Mesothelial cell of epicardium (in vitro differentiated cells): ENCODE data around the gene AGBL5. TPM values are rescaled to one million over a fixed set of nuclear protein-coding genes. Genes with fewer than 3 reads are reported as not detected.

Source experiments
- DNase-seq, 2 experiments: peaks; one replicate each; pipeline ENCODE4 v3.0.0; 2021; ENCODE audit warnings: low spot score in 2 of 2; ENCODE audit not compliant: unreplicated experiment in 2 of 2
- H3K27ac Mint-ChIP-seq: 2 replicates; pipeline ENCODE4 v1.8.0; 2021; ENCODE audit warnings: mixed read lengths
- H3K27me3 Mint-ChIP-seq: 2 replicates; pipeline ENCODE4 v1.8.0; 2021; ENCODE audit warnings: low read depth, mixed read lengths
- H3K36me3 Mint-ChIP-seq: 2 replicates; pipeline ENCODE4 v1.8.0; 2021; ENCODE audit warnings: mixed read lengths
- H3K4me1 Mint-ChIP-seq: 2 replicates; pipeline ENCODE4 v1.8.0; 2021; ENCODE audit warnings: mixed read lengths
- H3K4me3 Mint-ChIP-seq: 2 replicates; pipeline ENCODE4 v1.8.0; 2021; ENCODE audit warnings: mild to moderate bottlenecking, moderate library complexity, mixed read lengths
- H3K9me3 Mint-ChIP-seq: 2 replicates; pipeline ENCODE4 v1.8.0; 2021; ENCODE audit warnings: mixed read lengths
- total RNA-seq: library from RNA; stranded (reverse); gene quantifications from 3 replicates; pipeline ENCODE4 v1.2.1, GENCODE V29; 2021
- TF ChIP-seq, protein P1 (sequence below): fragments of 200-600 bp; sonication (generic); IDR thresholded peaks from one replicate; pipeline ENCODE4 v1.5.0; 2021; ENCODE audit warnings: antibody characterized with exemption; ENCODE audit not compliant: unreplicated experiment

AGBL5 gene
- total RNA-seq, 1 donor from 2014 or later: 45.0 TPM

DNA sequence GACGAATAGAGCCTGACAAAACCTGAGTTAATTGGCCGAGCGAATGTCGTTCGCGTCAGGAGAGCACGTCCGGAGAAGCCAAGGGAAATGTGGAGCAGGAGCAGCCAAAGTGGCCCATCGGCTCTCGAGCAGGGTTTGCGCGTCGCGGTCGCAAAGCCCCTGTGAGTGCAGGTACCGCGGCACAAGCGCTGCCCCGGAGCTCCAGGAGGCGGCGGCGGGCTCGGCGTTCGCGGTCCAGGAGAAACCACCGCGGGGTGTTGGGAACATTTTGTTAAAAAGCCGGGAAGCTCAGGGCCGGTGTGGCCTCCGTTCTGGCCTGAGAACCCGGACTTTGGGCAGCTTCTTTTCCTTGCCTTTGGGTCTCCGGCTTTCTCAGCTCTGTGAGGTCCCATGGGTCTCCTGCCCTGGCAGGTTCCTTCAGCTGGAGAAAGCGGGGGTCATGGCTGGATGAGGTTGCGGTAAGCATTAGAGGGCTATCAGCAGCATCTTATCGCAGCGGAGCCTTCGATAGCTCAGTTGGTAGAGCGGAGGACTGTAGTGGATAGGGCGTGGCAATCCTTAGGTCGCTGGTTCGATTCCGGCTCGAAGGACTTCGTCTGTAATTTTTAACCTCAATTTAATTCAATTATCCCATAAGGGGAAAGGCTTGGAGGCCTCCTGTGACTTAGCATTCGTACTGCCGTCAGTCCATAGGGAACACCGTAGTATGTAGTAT lies 1.0 kb upstream of the AGBL5 start:
- TF ChIP-seq, protein P1, sequence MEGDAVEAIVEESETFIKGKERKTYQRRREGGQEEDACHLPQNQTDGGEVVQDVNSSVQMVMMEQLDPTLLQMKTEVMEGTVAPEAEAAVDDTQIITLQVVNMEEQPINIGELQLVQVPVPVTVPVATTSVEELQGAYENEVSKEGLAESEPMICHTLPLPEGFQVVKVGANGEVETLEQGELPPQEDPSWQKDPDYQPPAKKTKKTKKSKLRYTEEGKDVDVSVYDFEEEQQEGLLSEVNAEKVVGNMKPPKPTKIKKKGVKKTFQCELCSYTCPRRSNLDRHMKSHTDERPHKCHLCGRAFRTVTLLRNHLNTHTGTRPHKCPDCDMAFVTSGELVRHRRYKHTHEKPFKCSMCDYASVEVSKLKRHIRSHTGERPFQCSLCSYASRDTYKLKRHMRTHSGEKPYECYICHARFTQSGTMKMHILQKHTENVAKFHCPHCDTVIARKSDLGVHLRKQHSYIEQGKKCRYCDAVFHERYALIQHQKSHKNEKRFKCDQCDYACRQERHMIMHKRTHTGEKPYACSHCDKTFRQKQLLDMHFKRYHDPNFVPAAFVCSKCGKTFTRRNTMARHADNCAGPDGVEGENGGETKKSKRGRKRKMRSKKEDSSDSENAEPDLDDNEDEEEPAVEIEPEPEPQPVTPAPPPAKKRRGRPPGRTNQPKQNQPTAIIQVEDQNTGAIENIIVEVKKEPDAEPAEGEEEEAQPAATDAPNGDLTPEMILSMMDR: peak; percentile 31
- Mint-ChIP-seq H3K27ac (peak overlapping the region; percentile 99), H3K4me1 (peaks cover 12% of the 10 kb centered on the region), H3K27me3 (peaks cover 6% of the 10 kb centered on the region), H3K4me3 (peak overlapping the region; percentile 96), H3K36me3 (peaks cover 8% of the 10 kb centered on the region), H3K9me3 (no peaks in the 10 kb centered on the region)
- DNase-seq: peak; percentile 78 to 97

DNA sequence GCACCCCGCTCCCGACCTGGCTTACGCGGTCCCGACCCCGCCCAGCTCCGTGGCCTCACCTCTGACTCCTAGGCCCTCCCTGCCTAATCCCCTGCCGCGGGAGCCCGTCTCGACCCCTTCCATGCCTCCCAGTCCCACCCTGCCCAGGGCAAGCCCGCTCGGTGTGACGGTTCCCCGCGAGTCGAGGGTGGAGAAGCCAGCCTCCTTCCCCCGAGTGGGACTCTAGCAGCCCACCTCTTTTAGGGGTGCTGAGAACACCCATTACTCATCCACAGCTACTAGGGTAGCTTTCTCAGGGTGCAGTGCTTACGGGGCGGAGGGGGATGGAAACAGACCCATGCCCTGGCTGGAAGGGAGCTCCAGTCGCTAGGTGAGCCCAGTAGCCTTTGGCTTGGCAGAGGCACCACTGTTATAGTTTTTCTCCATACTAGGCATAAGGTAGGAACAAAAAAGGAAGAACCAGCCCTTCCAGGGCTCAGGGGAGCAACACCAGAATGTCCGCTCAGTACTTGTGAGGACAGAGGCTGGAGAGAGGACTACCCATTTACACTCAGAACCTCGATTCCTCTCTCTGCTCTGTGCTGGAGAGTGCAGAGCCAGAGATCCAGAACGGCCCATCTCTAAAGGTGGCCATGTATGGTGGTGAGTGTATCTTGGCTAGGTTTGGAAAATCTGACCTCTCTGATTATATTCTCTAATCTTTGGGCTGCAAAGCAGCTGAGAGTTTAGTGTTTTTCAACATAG lies 606 bp downstream of the AGBL5 start:
- Mint-ChIP-seq H3K4me3 (peak overlapping the region; percentile 87), H3K36me3 (peaks cover 16% of the 10 kb centered on the region), H3K4me1 (peaks cover 12% of the 10 kb centered on the region), H3K9me3 (no peaks in the 10 kb centered on the region), H3K27me3 (peaks cover 6% of the 10 kb centered on the region), H3K27ac (peak overlapping the region; percentile 87)
- peak in 1 of 2 experiments; percentile 45 for DNase-seq
- TF ChIP-seq, protein P1: no peak

DNA sequence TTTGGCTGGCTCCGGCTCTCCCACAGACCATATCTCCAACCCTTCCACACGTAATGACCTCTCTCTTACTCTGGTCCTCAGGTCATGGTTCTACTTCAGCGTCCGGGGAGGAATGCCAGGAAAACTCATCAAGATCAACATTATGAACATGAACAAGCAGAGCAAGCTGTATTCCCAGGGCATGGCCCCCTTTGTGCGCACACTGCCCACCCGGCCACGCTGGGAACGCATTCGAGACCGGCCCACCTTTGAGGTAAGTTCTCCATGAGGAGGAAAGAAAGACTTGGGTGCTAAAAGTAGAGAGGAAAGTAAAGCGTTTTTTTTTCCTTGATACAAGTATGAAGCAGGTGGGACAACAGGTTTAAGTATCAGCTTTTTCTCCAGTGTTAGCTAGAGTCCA lies 1.9 kb downstream of the AGBL5 start:
- H3K27me3 Mint-ChIP-seq: peaks cover 6% of the 10 kb centered on the region
- peaks cover 12% of the 10 kb centered on the region for H3K4me1 Mint-ChIP-seq
- no peaks in the 10 kb centered on the region for H3K9me3 Mint-ChIP-seq
- H3K4me3 Mint-ChIP-seq: peak overlapping the region; percentile 87
- DNase-seq: no peak
- H3K27ac Mint-ChIP-seq: no peak overlapping the region
- peaks cover 16% of the 10 kb centered on the region for H3K36me3 Mint-ChIP-seq
- TF ChIP-seq, protein P1: no peak

DNA sequence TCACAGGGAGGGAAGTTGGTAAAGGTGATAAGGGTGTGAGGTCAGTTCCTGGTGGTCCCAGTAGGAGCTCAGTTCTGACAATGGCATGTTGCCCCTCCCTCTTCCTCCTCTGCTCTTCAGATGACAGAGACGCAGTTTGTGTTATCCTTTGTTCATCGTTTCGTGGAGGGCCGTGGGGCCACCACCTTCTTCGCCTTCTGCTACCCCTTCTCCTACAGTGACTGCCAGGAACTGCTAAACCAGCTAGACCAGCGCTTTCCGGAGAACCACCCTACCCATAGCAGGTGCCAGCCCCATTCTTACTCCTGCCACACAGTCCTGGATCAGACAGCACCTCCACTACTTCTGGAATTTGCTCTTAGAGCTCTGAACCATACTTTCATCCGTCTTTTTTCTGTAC lies 2.3 kb downstream of the AGBL5 start:
- no peaks in the 10 kb centered on the region for H3K9me3 Mint-ChIP-seq
- TF ChIP-seq, protein P1: no peak
- H3K27ac Mint-ChIP-seq: no peak overlapping the region
- DNase-seq: no peak
- H3K4me3 Mint-ChIP-seq: peak overlapping the region; percentile 15
- peaks cover 18% of the 10 kb centered on the region for H3K36me3 Mint-ChIP-seq
- peaks cover 6% of the 10 kb centered on the region for H3K27me3 Mint-ChIP-seq
- peaks cover 12% of the 10 kb centered on the region for H3K4me1 Mint-ChIP-seq

DNA sequence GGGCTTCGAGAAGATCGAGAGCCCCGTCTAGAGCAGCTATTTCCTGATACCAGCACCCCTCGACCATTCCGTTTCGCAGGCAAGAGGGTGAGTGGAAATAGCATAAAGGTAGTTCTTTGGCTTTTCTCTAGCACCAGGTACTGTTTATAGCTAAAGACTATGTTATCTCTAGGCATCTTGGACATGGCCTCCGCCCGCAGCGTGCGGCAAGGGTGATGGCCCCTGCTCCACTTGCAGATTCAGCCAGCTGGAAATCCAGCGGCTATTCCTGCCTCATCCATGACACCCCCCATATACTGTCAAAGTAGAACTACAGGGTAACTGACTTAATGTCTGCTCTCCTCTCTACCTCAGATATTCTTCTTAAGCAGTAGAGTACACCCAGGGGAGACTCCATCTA lies 3.3 kb downstream of the AGBL5 start:
- TF ChIP-seq, protein P1: no peak
- H3K27ac Mint-ChIP-seq: no peak overlapping the region
- peaks cover 6% of the 10 kb centered on the region for H3K4me1 Mint-ChIP-seq
- peaks cover 6% of the 10 kb centered on the region for H3K27me3 Mint-ChIP-seq
- no peak for DNase-seq
- H3K36me3 Mint-ChIP-seq: peaks cover 20% of the 10 kb centered on the region
- H3K4me3 Mint-ChIP-seq: no peak overlapping the region
- no peaks in the 10 kb centered on the region for H3K9me3 Mint-ChIP-seq
